ENCODE data around the gene GSG1.

GSG1 gene

GRCh38 chr12:13103391-13104033, at the start of gene GSG1:
Gene GSG1, minus strand, starts transcription at chr12:13103667. Its CDS starts 155 bp downstream, at chr12:13103512.
- Histone ChIP-seq H3K4me3 (no peak within 1 kb of the TSS), H3K27ac (peak within 1 kb of the TSS in 17 of 21 experiments; percentile 44 to 99 (median 97))

DNA sequence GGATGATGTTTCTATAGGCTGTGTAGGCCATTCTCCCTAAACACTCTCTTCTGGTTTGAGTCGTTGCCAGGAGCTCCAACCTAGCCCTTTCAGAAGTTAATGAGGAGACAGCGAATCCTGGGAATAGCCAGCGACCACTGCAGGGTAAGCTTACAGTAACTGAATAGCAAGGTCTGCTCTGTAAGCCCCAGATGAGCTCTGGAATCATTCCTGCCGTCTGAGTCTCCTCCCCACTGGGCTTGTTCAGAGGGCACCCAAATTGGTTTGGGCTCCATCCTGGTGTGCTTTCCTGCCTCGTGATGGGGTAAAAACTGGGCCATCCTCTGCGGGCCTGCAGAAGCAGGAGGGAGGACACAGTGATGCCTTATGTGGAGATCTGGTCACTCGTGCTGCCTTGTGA, 49.7 kb upstream of the GSG1 start:
- H3K27ac ChIP-seq = peak overlapping the region in 4 of 21 experiments; percentile 7 to 59 (median 39)
- no peak overlapping the region for H3K4me3 ChIP-seq

DNA sequence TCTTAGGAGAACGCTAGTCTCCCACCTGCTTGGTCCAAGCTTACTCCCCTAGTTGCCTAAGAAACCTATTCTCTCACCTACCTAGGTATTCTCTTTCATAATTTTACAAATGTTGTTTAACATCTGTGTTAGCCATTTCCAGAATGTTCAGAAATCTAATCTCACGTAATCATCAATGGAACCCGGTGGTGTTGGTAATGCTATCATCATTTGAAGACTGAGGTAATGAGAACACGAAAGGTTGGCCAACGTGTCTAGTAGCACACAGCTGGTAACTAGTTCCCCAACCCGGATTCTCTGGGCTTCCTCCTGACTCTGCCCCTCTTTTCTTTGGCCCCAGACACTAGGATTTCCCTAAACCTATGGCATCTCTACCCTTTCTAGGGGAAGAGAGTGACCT, 49.3 kb upstream of the GSG1 start:
- H3K27ac ChIP-seq = peak overlapping the region in 5 of 21 experiments; percentile 7 to 34 (median 24)
- H3K4me3 ChIP-seq = no peak overlapping the region

- no peak overlapping the region for H3K4me3 ChIP-seq
- H3K27ac ChIP-seq = peak overlapping the region in 4 of 21 experiments; percentile 7 to 34 (median 9)
Observed at GRCh38 chr12:13152281-13152680, 48.8 kb upstream of the GSG1 start.

- H3K4me3 ChIP-seq = no peak overlapping the region
- peak overlapping the region in 1 of 21 experiments; percentile 19 for H3K27ac ChIP-seq
Observed at GRCh38 chr12:13149411-13149810, 45.9 kb upstream of the GSG1 start.

DNA sequence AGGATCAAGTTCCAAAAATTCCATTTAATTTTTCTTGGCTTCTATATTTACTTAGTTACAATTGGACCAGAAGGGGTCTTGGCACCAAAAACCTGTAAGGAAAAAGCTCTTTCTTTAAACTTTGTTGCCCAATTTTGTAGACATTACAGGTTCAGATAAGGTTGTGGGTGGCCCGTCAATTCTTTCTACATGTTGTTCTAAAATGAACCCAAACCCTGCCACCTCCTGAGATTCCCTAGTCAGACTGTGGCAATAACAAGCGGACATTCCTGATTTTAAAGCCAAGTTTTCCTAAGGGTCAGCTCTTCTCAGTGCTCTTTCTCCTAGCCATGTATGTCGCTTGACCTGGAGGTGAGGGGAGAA, 45.0 kb upstream of the GSG1 start:
- H3K27ac ChIP-seq = peak overlapping the region in 2 of 21 experiments; percentile 4 to 19
- no peak overlapping the region for H3K4me3 ChIP-seq

DNA sequence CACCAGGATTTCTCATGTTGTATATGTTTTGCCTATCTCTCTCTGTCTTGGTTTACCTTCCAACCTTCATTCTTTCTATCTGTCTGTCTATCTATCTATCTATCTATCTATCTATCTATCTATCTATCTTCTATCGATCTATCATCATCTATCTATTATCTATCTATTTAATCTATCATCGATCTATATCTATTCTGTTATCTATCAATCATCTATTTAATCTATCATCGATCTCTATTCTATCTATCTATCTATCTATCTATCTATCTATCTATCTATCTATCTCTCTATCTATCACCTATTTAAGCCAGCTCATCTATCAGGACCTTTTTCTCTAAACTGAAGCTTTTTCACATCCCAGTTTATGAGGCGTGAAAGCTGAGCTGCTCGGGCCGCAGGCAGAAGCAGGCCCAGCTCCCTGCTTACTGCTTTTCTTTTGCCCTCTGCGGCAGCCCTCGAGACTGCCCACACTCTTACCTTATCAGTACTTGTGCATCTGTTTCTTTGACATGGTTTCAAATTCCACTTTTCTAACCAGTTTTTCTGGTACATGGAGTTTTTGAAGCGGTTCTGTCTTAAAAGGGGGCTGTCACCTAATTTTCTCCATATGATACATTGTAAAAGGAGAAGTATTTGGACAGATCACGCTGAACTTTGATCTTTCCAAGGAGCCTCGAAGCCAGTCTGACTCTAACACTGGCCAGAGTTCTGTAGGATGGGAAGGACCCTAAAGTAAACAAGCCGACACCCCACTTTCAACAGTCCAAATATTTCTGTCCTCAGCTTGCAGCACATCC, 44.4 kb upstream of the GSG1 start:
- peak overlapping the region in 1 of 21 experiments; percentile 4 for H3K27ac ChIP-seq
- H3K4me3 ChIP-seq = no peak overlapping the region

DNA sequence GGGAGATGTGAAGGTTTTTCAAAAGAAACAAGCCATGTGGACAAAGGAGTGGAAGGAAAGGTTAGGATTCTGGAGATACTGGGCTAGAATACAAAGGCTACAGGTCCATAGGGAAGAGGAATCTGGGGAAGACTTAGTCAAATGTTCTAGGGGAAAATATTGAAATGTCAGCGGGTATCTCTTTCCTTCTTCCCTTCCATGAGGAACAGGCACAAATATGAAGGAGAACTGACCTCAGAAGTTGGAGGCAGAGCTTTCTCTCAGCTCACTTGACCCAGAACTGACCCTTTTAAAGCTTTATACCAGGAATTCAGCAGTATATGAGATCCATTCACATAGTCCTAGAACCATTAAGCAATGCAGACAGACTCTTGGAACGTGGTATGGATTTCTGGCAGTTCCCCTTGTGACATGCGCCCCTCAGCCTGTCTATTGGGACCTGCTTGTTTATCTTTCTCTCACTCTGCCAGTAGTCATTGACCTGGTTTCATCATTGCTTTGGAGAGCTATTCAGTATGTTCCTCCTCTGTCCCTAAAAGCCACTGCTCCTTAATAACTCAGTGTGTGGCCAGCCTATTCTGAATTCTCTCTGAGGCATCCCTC, 43.0 kb upstream of the GSG1 start:
- H3K27ac ChIP-seq = peak overlapping the region in 4 of 21 experiments; percentile 10 to 59 (median 24)
- H3K4me3 ChIP-seq = no peak overlapping the region

DNA sequence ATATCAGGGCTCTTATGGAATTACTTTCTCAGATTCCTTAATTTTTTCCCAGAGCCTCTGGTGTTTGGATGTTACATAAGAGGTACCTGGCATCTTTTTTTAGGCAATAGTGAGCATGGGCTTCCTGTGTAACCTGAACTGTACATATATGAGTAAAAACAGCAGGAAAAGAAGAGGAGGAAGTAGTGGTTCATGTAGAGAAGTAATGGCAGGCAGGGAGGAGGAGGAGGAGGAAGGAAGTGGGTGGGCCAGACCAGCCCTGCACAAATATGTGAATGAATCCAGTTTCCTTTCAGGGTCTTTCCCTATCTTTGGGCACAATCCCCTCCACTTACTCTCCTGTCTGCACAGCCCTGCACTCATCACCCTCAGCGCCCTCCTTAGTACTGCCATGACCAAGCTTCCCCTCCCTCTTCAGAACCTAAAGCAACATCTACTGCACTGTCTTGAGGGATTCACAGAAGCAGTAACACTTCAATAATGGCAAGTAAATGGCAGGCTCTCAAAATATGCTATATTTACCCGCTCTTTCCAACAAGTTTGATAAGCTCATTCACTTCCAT, 40.9 kb upstream of the GSG1 start:
- no peak overlapping the region for H3K4me3 ChIP-seq
- peak overlapping the region in 1 of 21 experiments; percentile 2 for H3K27ac ChIP-seq

GRCh38 chr12:13142747-13143146, 39.3 kb upstream of the GSG1 start:
- no peak overlapping the region for H3K4me3 ChIP-seq
- H3K27ac ChIP-seq = no peak overlapping the region

- H3K27ac ChIP-seq = no peak overlapping the region
- no peak overlapping the region for H3K4me3 ChIP-seq
Observed at GRCh38 chr12:13141686-13142085, 38.2 kb upstream of the GSG1 start.

DNA sequence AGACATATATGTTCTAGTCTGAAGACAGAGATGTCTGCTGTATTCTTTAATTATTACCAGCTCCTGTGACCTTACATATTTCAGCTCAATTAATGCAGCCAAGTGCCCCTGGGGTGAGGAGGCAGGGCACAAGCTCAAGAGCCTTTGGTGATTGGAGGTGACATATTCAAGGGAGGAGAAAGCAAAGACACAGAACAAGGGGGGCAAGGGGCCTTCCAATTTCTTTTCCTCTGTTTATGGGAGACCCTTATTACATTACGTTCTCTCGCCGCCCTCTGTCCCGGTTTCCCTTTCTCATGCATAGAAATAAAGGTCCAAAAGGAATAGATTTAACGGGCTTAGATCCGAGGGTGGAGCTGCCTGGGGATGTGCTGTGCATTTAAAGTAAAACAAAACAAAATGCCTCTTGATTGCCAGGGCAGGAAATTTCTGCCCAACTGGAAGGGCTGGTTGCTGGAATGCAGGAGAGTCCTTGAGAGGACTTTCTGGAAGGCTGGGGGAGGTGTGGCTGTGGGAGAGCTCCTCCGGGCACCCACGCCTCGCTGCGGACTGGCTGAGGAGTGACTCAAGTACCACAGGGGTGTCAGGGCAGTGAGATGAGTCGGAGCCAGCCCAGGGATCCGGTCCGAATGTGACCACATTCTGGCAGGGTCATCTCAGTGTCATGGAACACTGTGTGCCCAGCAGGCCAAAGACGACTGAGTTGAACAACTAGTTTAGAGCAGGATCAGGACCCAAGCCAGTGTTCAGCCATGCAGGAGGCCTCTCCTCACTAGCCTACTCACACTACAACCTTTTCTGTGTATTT, 32.1 kb upstream of the GSG1 start:
- peak overlapping the region in 20 of 21 experiments; percentile 18 to 82 (median 52) for H3K27ac ChIP-seq
- peak overlapping the region in 2 of 7 experiments; percentile 2 to 10 for H3K4me3 ChIP-seq

DNA sequence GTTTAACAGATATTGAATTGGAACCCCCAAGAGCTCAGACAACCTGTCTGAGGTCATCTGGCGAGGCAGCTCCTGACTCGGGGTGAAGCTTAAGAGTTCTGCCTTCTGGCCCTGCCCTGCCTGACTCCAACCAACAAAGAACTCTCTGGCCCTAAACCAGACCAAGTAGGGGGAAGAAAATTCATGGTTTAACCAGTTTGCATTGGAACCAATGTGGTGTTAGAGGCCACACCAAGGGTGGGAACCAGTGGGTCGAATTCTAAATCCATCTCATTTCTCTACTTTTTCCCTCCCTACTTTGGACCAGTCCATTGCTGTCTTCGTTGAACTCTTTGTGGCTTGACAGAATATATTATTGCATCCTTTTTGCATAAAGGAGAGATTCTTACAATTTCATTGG, 30.4 kb upstream of the GSG1 start:
- no peak overlapping the region for H3K4me3 ChIP-seq

DNA sequence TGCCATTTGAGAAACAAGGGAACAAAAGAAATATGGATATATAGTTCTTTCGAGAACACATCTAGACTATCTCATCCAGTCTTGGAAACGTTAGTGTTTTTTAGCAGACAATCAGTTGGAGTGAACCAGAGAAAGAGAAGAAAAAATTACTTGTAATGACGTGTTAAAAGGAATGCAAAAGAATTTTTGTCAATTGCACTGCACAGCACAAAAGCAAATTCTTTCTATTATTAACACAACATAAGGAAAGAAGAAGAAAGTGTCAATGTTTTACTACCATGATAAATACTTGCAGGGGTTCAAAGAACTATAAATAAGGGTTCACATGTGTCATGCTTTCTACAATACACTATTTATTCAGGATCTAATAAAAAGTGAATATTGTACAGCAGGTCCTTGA, 27.5 kb upstream of the GSG1 start:
- Histone ChIP-seq H3K4me3 (no peak overlapping the region), H3K27ac (no peak overlapping the region)

More for the DNA sequence above, 30.4 kb upstream of the GSG1 start:
- peak overlapping the region in 1 of 21 experiments; percentile 20 for H3K27ac ChIP-seq

- H3K27ac ChIP-seq = no peak overlapping the region
- H3K4me3 ChIP-seq = no peak overlapping the region
Observed at GRCh38 chr12:13128291-13128965, 25.0 kb upstream of the GSG1 start.

DNA sequence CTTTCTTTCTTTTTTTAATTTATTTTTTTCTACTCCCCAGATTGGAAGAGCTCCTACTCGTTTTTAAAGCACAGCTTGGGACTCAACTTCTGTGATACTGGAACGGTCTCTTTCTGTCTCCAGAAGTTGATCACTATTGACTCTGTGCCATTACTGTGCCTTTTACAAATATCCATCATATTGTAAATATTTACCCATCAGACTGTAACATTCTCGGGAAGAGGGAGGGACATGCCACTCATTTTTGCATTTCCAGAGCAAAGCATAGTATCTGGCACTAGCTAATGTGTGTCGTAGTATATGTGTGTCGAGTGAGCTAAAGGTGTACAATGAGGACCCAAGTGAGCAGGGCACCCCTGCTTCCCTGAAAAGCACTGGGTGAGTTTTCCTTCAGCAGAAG, 24.0 kb upstream of the GSG1 start:
- Histone ChIP-seq H3K27ac (no peak overlapping the region), H3K4me3 (no peak overlapping the region)

DNA sequence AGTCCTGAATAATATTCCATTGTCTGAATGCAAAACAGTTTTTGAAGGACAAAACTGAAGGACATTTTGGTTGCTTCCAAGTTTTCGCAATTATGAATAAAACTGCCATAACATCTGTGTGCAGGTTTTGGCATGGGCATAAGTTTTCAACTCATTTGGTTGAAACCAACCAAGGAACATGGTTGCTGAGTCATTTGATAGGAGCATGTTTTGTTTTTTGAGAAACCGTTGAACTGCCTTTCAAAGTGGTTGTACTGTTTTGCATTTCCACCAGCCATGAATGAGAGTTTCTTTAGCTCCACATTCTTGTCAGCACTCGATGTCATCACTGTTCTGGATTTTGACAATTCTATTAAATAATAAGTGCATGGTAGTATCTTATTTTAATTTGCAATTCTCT, 23.0 kb upstream of the GSG1 start:
- no peak overlapping the region for H3K27ac ChIP-seq
- H3K4me3 ChIP-seq = no peak overlapping the region

DNA sequence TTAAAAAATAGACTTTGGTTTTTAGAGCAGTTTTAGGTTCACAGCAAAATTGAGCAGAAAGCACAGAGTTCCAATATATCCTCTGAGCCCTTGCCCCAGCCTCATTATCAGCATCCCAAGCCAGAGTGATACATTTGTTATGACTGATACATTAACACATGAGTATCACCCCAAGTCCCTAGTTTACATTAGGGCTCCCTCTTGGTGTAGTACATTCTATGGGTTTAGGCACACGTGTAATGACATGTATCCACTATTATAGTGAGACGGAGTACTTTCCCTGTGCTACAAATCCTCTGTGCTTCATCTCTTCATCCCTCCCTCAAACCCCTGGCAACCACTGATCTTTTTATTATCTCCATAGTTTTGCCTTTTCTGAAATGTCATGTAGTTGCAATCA, 22.5 kb upstream of the GSG1 start:
- Histone ChIP-seq H3K4me3 (no peak overlapping the region), H3K27ac (no peak overlapping the region)

All from skin epidermis (tissue), 12 donors.